ENCODE measurements around the gene SENP6.

Gene SENP6

DNA sequence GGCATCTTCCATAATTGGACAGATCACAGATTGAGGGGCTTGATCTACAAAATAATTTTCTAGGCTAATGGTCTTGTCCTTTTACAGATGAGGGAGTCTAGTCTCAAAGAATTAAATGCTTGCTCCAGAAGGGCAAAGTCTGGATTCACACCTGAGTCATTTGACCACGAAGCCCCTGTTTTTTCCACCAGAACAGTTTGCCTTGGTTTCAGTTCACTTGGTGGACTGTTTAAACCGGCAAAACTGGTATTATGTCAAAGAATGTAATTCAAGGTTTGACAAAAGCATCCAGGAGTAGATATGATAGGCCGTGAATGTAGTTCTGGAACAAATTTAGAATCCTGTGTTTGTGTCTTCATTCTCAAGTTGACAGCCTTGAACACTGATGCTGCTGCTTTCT, 150.7 kb downstream of the SENP6 start:
- TF ChIP-seq, protein P1, sequence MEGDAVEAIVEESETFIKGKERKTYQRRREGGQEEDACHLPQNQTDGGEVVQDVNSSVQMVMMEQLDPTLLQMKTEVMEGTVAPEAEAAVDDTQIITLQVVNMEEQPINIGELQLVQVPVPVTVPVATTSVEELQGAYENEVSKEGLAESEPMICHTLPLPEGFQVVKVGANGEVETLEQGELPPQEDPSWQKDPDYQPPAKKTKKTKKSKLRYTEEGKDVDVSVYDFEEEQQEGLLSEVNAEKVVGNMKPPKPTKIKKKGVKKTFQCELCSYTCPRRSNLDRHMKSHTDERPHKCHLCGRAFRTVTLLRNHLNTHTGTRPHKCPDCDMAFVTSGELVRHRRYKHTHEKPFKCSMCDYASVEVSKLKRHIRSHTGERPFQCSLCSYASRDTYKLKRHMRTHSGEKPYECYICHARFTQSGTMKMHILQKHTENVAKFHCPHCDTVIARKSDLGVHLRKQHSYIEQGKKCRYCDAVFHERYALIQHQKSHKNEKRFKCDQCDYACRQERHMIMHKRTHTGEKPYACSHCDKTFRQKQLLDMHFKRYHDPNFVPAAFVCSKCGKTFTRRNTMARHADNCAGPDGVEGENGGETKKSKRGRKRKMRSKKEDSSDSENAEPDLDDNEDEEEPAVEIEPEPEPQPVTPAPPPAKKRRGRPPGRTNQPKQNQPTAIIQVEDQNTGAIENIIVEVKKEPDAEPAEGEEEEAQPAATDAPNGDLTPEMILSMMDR (IDR thresholded peaks at IDR 0.05; ENCODE audit: low read depth, low read length): no peak
- H3K36me3 ChIP-seq: no peaks in the 10 kb centered on the region
- H3K4me3 ChIP-seq (ENCODE audit: low read depth, low read length): no peak overlapping the region
- peaks cover 47% of the 10 kb centered on the region for H3K27me3 ChIP-seq
- H3K9me3 ChIP-seq: no peaks in the 10 kb centered on the region
- no peak for DNase-seq
- no peaks in the 10 kb centered on the region for H3K4me1 ChIP-seq

DNA sequence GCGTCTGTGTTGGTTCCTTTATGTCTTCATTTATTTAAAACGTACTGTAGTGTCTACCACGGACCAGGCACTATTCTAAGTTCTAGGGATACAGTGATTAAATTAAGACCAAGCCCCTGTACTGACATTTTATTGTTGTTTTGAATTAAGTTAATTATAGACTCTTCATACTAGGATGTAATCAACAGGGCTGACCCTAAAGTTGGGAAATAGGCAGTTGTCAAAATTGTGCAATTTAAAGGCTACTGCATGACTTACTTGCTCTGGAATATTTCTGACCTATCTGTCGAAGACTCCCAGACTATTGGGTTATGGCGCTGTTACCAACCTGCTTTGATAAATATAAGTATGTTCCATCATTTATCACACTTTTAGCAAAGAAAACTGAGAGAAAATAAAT, 154.0 kb downstream of the SENP6 start:
- H3K9me3 ChIP-seq: no peaks in the 10 kb centered on the region
- H3K4me1 ChIP-seq: no peaks in the 10 kb centered on the region
- no peaks in the 10 kb centered on the region for H3K36me3 ChIP-seq
- TF ChIP-seq, protein P1 (IDR thresholded peaks at IDR 0.05; ENCODE audit: low read depth, low read length): no peak
- H3K4me3 ChIP-seq (ENCODE audit: low read depth, low read length): no peak overlapping the region
- no peak for DNase-seq
- peaks cover 13% of the 10 kb centered on the region for H3K27me3 ChIP-seq

DNA sequence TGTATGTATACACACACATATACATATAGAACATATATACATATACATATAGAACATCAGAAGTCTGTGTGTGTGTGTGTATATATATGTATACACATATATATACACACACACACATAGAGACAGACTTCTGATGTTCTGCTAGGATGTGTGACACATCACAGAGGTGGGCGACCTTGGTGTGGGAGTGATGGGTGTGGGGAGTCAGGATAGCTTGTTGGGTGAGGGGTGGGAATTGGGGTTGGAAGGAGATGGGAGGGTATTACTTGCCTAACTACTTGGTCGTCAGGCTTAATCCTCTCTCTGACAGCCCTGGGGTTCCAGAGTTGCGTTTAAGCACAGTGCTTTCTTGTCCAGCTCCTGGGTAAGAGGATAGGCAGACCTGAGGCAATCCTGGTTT, 155.6 kb downstream of the SENP6 start:
- Histone ChIP-seq H3K4me3 (ENCODE audit: low read depth, low read length) (no peak overlapping the region), H3K27me3 (peaks cover 7% of the 10 kb centered on the region; the same call in 1 of the 2 replicates)
- DNase-seq: no peak

DNA sequence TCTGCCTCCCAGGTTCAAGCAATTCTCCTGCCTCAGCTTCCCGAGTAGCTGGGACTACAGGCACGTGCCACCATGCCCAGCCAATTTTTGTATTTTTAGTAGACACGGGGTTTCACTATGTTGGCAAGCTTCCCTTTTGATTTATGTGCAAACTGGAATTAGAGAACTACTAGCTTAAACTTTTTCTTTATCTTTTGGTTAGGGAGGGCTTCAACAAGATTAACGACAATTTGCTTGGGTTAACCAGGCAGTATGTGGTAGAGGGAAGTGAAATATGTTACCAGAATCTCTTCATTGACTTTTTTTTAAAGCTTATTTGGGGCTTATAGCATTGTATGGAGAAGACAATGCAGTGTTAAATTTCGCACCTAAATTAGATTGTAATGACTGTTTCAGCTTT, 156.4 kb downstream of the SENP6 start:
- DNase-seq: no peak
- TF ChIP-seq, protein P1 (IDR thresholded peaks at IDR 0.05; ENCODE audit: low read depth, low read length): no peak
- H3K36me3 ChIP-seq: no peaks in the 10 kb centered on the region

More for the DNA sequence above, 155.6 kb downstream of the SENP6 start:
- Histone ChIP-seq H3K4me1 (no peaks in the 10 kb centered on the region), H3K9me3 (no peaks in the 10 kb centered on the region), H3K36me3 (no peaks in the 10 kb centered on the region)
- TF ChIP-seq, protein P1 (IDR thresholded peaks at IDR 0.05; ENCODE audit: low read depth, low read length): no peak

DNA sequence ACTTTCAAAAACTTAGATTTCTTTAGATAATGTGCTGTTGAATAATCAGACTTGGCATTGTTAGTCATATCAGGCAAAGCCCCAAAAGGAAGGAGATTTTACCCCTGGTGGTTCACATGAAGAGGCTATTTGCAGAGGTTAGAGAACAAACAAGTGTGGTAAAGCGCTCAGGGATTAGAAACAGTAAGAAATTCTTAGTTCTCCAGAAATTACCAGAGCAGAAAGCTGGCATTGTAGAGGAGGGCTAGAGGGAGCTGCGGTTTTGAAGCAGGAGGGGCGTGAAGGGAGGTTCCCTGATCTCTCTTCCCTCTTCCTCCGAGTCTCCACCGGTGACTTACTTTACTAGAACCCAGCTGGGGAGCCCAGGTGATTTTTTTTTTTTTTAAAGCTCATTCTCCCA, 157.5 kb downstream of the SENP6 start:
- no peaks in the 10 kb centered on the region for H3K4me1 ChIP-seq
- H3K27me3 ChIP-seq: peaks cover 7% of the 10 kb centered on the region; the same call in 1 of the 2 replicates
- H3K36me3 ChIP-seq: no peaks in the 10 kb centered on the region
- H3K9me3 ChIP-seq: no peaks in the 10 kb centered on the region
- no peak for DNase-seq
- TF ChIP-seq, protein P1 (IDR thresholded peaks at IDR 0.05; ENCODE audit: low read depth, low read length): no peak
- no peak overlapping the region for H3K4me3 ChIP-seq (ENCODE audit: low read depth, low read length)

More for the DNA sequence above, 156.4 kb downstream of the SENP6 start:
- Histone ChIP-seq H3K9me3 (no peaks in the 10 kb centered on the region), H3K4me1 (no peaks in the 10 kb centered on the region), H3K4me3 (ENCODE audit: low read depth, low read length) (no peak overlapping the region), H3K27me3 (peaks cover 7% of the 10 kb centered on the region; the same call in 1 of the 2 replicates)

DNA sequence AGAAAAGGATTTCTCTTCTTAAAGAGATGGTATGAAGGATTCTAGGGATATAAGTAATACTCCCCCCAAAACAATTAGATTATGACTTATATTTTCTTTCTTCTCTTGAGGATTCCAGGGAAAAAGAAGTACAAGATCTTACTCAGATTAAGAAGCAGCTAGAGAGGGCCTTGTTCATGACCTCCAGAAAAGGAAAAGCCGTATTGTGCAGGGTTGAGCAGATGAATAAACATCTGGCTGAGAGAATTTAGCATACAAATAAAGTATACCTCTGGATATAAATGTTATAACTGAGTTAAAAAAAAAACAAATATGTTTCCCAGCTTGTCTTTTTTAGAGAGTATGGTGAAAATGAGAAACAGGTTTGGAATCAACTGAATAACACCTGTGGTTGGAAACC, 158.6 kb downstream of the SENP6 start:
- TF ChIP-seq, protein P1 (IDR thresholded peaks at IDR 0.05; ENCODE audit: low read depth, low read length): no peak
- H3K27me3 ChIP-seq: peaks cover 6% of the 10 kb centered on the region; the same call in 1 of the 2 replicates

More for the DNA sequence above, 158.6 kb downstream of the SENP6 start:
- DNase-seq: no peak
- Histone ChIP-seq H3K4me3 (ENCODE audit: low read depth, low read length) (no peak overlapping the region), H3K36me3 (no peaks in the 10 kb centered on the region), H3K9me3 (no peaks in the 10 kb centered on the region), H3K4me1 (no peaks in the 10 kb centered on the region)

Data from BE2C (cell line).